WTC11 (cell line): ENCODE data around the gene ASTN1. TPM values are rescaled to one million over a fixed set of nuclear protein-coding genes. Genes with fewer than 3 reads are reported as not detected.

Source experiments
- ATAC-seq: fragments of 200-7000 bp; cut with Tn5 transposase; 2 replicates; pipeline ENCODE4 v1.10.0; 2021; ENCODE audit warnings: mild to moderate bottlenecking, moderate library complexity
- CTCF ChIA-PET: fragments of 300-600 bp; sonication (Branson Sonifier 250); formaldehyde crosslinking; loops from one replicate; lab custom pipeline; 2021; ENCODE audit warnings: antibody characterized with exemption; lab: Charles Lee
- POLR2A ChIA-PET: fragments of 350-600 bp; sonication (Branson Sonifier 250); formaldehyde crosslinking; loops from one replicate; lab custom pipeline; 2021; ENCODE audit warnings: antibody characterized with exemption; lab: Charles Lee
- DNase-seq: peaks from one replicate; pipeline ENCODE4 v3.0.0; 2021; ENCODE audit warnings: low spot score
- H3K27ac Mint-ChIP-seq: 2 replicates; pipeline ENCODE4 v1.8.0; 2021; ENCODE audit warnings: mixed read lengths
- H3K27me3 Mint-ChIP-seq: 2 replicates; pipeline ENCODE4 v1.8.0; 2021; ENCODE audit warnings: low read depth, mild to moderate bottlenecking, moderate library complexity, mixed read lengths
- H3K36me3 Mint-ChIP-seq: 2 replicates; pipeline ENCODE4 v1.8.0; 2021; ENCODE audit warnings: mixed read lengths
- H3K4me1 Mint-ChIP-seq: 2 replicates; pipeline ENCODE4 v1.8.0; 2022; ENCODE audit warnings: mixed read lengths
- H3K4me3 Mint-ChIP-seq: 2 replicates; pipeline ENCODE4 v1.8.0; 2021; ENCODE audit warnings: mild to moderate bottlenecking, moderate library complexity, mixed read lengths
- H3K9me3 Mint-ChIP-seq: 2 replicates; pipeline ENCODE4 v1.8.0; 2021; ENCODE audit warnings: mixed read lengths
- ATF2 ChIP-seq: sonication (generic); formaldehyde crosslinking; IDR thresholded peaks from 2 replicates; pipeline ENCODE4 v1.8.1; 2022; ENCODE audit warnings: low read depth, missing genetic modification reagents, borderline replicate concordance
- CREB1 ChIP-seq: sonication (generic); formaldehyde crosslinking; IDR thresholded peaks from 2 replicates; pipeline ENCODE4 v1.8.0; 2023; ENCODE audit warnings: mild to moderate bottlenecking, missing genetic modification reagents
- ETV6 ChIP-seq: sonication (generic); formaldehyde crosslinking; IDR thresholded peaks from 2 replicates; pipeline ENCODE4 v1.8.1; 2022; ENCODE audit warnings: mild to moderate bottlenecking, missing genetic modification reagents
- HMGA2 ChIP-seq: fragments of 250-450 bp; sonication (Bioruptor Pico); IDR thresholded peaks from 2 replicates; pipeline ENCODE4 v1.4.0; 2021; ENCODE audit warnings: mild to moderate bottlenecking, moderate library complexity
- IRF2 ChIP-seq: sonication (generic); formaldehyde crosslinking; IDR thresholded peaks from 2 replicates; pipeline ENCODE4 v1.8.0; 2022; ENCODE audit warnings: low read depth, missing genetic modification reagents, borderline replicate concordance
- JAZF1 ChIP-seq: fragments of 250-450 bp; sonication (Bioruptor Pico); IDR thresholded peaks from 2 replicates; pipeline ENCODE4 v1.9.0; 2021; ENCODE audit warnings: moderate library complexity, mild to moderate bottlenecking, inconsistent platforms
- JUN ChIP-seq: sonication (generic); formaldehyde crosslinking; IDR thresholded peaks from 2 replicates; pipeline ENCODE4 v1.8.0; 2023; ENCODE audit warnings: mild to moderate bottlenecking, missing genetic modification reagents
- NFYB ChIP-seq: sonication (generic); formaldehyde crosslinking; conservative IDR thresholded peaks from 2 replicates; pipeline ENCODE4 v1.8.0; 2022; ENCODE audit warnings: low read depth, missing genetic modification reagents
- SMAD4 ChIP-seq: sonication (generic); formaldehyde crosslinking; IDR thresholded peaks from 2 replicates; pipeline ENCODE4 v1.8.0; 2022; ENCODE audit warnings: mild to moderate bottlenecking, missing genetic modification reagents
- ZNF416 ChIP-seq: fragments of 250-450 bp; sonication (Bioruptor Pico); IDR thresholded peaks from 2 replicates; pipeline ENCODE4 v1.9.0; 2021; ENCODE audit warnings: mild to moderate bottlenecking, inconsistent platforms
- ZNF532 ChIP-seq: fragments of 250-450 bp; sonication (Bioruptor Pico); IDR thresholded peaks from 2 replicates; pipeline ENCODE4 v1.9.0; 2021; ENCODE audit warnings: mild to moderate bottlenecking, borderline replicate concordance
- total RNA-seq: library from RNA; stranded (reverse); gene quantifications from 3 replicates; pipeline ENCODE4 v1.2.3, GENCODE V29; 2021
- TF ChIP-seq, protein P1 (sequence below): fragments of 250-450 bp; sonication (Bioruptor Pico); IDR thresholded peaks from 2 replicates; pipeline ENCODE4 v2.1.2; 2022; ENCODE audit warnings: mild to moderate bottlenecking, moderate library complexity
- TF ChIP-seq, protein P2 (sequence below): sonication (generic); formaldehyde crosslinking; IDR thresholded peaks from 2 replicates; pipeline ENCODE4 v1.8.1; 2023; ENCODE audit warnings: mild to moderate bottlenecking, missing genetic modification reagents, borderline replicate concordance
- TF ChIP-seq, protein P3 (sequence below): fragments of 250-450 bp; sonication (Bioruptor Pico); conservative IDR thresholded peaks from 2 replicates; pipeline ENCODE4 v1.9.0; 2021; ENCODE audit warnings: mild to moderate bottlenecking
- TF ChIP-seq, protein P4 (sequence below): sonication (generic); formaldehyde crosslinking; IDR thresholded peaks from 2 replicates; pipeline ENCODE4 v1.8.1; 2023; ENCODE audit warnings: mild to moderate bottlenecking, missing genetic modification reagents, moderate library complexity

Gene ASTN1
- total RNA-seq, 1 experiment from 2014 or later = 3.4 TPM

DNA sequence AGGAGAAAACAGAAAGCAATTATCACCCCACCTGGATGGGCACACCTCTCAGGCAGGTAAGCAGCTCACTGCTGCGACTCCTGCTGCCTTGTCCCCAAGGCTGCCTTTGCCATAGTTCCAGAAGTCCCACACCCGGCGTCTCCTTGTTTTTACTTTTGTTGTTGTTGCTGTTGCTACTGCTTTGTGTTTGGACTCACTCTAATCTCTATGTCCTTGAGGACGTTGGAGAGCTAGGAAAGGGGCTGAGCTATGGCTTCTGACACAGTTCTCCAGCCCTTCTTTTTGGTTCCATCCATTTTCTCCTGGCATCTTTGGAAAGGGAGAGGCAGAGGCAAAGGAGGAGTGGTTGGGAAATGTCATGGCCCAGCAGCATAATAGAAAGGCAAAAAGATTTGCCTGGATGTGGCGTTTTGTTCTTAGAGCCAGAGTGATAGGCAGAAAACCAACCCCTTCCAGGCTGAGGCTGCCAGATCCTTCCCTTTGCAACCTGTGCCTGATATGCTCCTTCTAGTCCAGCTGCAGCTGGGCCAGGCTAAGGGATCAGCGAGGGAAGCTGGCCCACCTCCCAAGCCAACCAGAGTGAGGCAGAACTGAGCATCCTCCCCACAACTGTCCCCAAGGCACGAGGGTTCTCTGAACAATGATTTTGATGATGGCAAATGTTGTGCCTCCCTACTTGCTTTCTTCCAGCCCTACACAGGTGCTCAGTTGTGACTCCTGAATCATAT lies 270.7 kb downstream of the ASTN1 start:
- H3K27ac Mint-ChIP-seq = no peak overlapping the region
- CTCF ChIA-PET = interaction anchor here (0.7 to 2.8 kb wide), 4 partner anchors 10 to 288 kb away, joined by 3 to 8 read pairs (median 5); no protein-coding TSS in a partner anchor
- peaks cover 14% of the 10 kb centered on the region for H3K4me1 Mint-ChIP-seq
- no peak overlapping the region for H3K4me3 Mint-ChIP-seq
- DNase-seq (no peak), ATAC-seq (no peak)
- H3K27me3 Mint-ChIP-seq = no peaks in the 10 kb centered on the region
- no peaks in the 10 kb centered on the region for H3K36me3 Mint-ChIP-seq
- no peak for TF ChIP-seq ZNF416 (CRISPR knock-in tag)
- no peak for TF ChIP-seq JAZF1 (CRISPR knock-in tag)
- no peak for TF ChIP-seq IRF2 (CRISPR knock-in tag)
- no peak for TF ChIP-seq ATF2 (CRISPR knock-in tag)
- TF ChIP-seq ZNF532 (CRISPR knock-in tag) = no peak
- TF ChIP-seq HMGA2 (CRISPR knock-in tag) = no peak
- TF ChIP-seq, protein P1, sequence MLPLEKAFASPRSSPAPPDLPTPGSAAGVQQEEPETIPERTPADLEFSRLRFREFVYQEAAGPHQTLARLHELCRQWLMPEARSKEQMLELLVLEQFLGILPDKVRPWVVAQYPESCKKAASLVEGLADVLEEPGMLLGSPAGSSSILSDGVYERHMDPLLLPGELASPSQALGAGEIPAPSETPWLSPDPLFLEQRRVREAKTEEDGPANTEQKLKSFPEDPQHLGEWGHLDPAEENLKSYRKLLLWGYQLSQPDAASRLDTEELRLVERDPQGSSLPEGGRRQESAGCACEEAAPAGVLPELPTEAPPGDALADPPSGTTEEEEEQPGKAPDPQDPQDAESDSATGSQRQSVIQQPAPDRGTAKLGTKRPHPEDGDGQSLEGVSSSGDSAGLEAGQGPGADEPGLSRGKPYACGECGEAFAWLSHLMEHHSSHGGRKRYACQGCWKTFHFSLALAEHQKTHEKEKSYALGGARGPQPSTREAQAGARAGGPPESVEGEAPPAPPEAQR (CRISPR knock-in tag) = no peak
- TF ChIP-seq, protein P2, sequence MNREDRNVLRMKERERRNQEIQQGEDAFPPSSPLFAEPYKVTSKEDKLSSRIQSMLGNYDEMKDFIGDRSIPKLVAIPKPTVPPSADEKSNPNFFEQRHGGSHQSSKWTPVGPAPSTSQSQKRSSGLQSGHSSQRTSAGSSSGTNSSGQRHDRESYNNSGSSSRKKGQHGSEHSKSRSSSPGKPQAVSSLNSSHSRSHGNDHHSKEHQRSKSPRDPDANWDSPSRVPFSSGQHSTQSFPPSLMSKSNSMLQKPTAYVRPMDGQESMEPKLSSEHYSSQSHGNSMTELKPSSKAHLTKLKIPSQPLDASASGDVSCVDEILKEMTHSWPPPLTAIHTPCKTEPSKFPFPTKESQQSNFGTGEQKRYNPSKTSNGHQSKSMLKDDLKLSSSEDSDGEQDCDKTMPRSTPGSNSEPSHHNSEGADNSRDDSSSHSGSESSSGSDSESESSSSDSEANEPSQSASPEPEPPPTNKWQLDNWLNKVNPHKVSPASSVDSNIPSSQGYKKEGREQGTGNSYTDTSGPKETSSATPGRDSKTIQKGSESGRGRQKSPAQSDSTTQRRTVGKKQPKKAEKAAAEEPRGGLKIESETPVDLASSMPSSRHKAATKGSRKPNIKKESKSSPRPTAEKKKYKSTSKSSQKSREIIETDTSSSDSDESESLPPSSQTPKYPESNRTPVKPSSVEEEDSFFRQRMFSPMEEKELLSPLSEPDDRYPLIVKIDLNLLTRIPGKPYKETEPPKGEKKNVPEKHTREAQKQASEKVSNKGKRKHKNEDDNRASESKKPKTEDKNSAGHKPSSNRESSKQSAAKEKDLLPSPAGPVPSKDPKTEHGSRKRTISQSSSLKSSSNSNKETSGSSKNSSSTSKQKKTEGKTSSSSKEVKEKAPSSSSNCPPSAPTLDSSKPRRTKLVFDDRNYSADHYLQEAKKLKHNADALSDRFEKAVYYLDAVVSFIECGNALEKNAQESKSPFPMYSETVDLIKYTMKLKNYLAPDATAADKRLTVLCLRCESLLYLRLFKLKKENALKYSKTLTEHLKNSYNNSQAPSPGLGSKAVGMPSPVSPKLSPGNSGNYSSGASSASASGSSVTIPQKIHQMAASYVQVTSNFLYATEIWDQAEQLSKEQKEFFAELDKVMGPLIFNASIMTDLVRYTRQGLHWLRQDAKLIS (CRISPR knock-in tag) = no peak
- no peak for TF ChIP-seq SMAD4 (CRISPR knock-in tag)
- TF ChIP-seq, protein P3, sequence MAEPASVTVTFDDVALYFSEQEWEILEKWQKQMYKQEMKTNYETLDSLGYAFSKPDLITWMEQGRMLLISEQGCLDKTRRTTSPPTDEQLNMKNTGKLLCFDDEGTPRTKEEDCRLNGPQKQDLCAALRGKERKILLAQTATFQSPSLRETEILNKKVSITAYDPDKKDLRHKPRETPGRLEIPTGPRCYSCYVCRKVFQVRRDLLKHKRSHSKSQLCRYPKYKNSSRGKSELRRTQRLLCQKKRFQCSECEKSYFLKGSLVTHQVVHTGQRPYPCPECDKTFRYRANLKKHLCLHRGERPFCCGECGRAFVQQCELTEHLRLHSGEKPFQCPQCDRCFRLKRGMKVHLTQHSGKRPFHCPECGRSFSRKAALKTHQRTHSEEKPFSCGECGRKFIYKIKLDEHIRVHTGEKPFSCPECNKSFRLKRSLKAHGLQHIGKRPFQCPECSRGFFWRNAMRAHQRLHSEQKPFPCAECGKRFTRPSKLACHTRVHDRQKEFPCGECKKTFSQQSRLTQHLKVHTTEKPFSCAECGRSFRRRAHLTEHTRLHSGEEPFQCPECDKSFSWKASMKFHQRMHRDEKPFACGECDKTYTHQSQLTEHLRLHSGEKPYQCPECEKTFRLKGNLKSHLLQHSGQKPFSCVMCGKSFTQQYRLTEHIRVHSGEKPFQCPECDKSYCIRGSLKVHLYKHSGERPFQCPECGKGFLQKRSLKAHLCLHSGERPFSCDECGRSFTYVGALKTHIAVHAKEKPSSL (CRISPR knock-in tag) = no peak
- no peak for TF ChIP-seq ETV6 (CRISPR knock-in tag)
- TF ChIP-seq NFYB (CRISPR knock-in tag) = no peak
- TF ChIP-seq JUN (CRISPR knock-in tag) = no peak
- TF ChIP-seq, protein P4, sequence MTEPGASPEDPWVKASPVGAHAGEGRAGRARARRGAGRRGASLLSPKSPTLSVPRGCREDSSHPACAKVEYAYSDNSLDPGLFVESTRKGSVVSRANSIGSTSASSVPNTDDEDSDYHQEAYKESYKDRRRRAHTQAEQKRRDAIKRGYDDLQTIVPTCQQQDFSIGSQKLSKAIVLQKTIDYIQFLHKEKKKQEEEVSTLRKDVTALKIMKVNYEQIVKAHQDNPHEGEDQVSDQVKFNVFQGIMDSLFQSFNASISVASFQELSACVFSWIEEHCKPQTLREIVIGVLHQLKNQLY (CRISPR knock-in tag) = no peak
- TF ChIP-seq CREB1 (CRISPR knock-in tag) = no peak
- POLR2A ChIA-PET = no interaction called here
- no peaks in the 10 kb centered on the region for H3K9me3 Mint-ChIP-seq
